HUES64 (cell line): ENCODE results near the gene MT1A. TPM values are rescaled to one million over a fixed set of nuclear protein-coding genes. Genes with fewer than 3 reads are reported as not detected.

Experiments used
- H3K27ac ChIP-seq: 2 replicates; pipeline ENCODE4 v1.7.0; 2013; ENCODE audit warnings: low read depth, low read length, inconsistent platforms
- H3K27me3 ChIP-seq: 2 replicates; pipeline ENCODE4 v1.6.1; 2013; ENCODE audit warnings: mild to moderate bottlenecking, low read length; ENCODE audit not compliant: insufficient read depth
- H3K36me3 ChIP-seq: 2 replicates; pipeline ENCODE4 v1.6.1; 2013; ENCODE audit warnings: mild to moderate bottlenecking, low read length; ENCODE audit not compliant: insufficient read depth
- H3K4me1 ChIP-seq: 2 replicates; pipeline ENCODE4 v1.6.1; 2013; ENCODE audit warnings: mild to moderate bottlenecking, low read length, moderate library complexity; ENCODE audit not compliant: insufficient read depth
- H3K4me3 ChIP-seq: 2 replicates; pipeline ENCODE4 v1.5.1; 2013; ENCODE audit warnings: mild to moderate bottlenecking, low read length, moderate library complexity
- H3K9ac ChIP-seq: 2 replicates; pipeline ENCODE4 v1.6.1; 2013; ENCODE audit warnings: mild to moderate bottlenecking, low read depth, low read length
- H3K9me3 ChIP-seq: 2 replicates; pipeline ENCODE4 v1.6.1; 2013; ENCODE audit warnings: low read depth, low read length; ENCODE audit not compliant: insufficient read depth
- WGBS: fragments of 150-250, 120-280 bp; methylation state at CpG from one replicate; pipeline ENCODE4 v1.1.7; 2013; ENCODE audit warnings: missing lambda C conversion rate; 5-methylcytosine and 5-hydroxymethylcytosine counted together
- polyA plus RNA-seq, 2 experiments: library from polyadenylated mRNA; stranded (reverse); fragments of 50-300 nt; gene quantifications; one replicate each; pipeline ENCODE4 v1.2.3, GENCODE V29; 2013

MT1A gene
- 1.00 TPM for polyA plus RNA-seq (2013, experiment 1 of 2)
- polyA plus RNA-seq (2013, experiment 2 of 2), result not detected

DNA sequence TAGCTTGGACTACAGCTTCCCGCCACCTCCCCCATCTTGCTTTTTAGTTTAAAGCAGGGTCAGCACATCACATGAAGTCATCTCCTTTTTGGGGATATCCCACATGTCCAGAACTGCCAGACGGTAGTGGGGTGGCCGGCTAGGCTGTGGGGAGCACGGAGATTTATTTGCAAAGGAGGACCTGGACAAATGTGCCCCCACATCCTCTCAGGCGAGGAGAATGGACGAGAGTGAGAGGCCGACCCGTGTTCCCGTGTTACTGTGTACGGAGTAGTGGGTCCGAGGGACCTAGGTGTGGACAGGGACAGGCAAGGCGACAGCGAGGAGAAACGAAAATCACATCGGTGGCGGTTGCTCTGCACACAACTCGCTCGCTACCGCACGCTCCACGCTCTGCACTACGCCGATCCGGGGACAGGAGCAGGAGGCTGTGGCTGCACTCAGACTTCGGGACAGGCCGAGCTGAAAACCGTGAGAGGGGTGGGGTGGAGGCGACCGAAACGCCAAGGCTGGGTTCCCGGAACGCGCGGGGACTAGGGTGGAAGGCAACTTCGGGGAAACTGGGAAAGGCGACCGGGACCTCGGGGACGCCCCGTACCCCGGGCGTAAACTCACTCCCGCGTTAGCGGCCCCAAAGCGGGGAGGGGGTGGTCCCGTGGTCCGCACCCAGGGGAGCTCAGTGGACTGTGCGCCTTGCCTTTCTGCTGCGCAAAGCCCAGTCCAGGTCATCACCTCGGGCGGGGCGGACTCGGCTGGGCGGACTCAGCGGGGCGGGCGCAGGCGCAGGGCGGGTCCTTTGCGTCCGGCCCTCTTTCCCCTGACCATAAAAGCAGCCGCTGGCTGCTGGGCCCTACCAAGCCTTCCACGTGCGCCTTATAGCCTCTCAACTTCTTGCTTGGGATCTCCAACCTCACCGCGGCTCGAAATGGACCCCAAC lies at the start of gene MT1A:
Gene MT1A, plus strand, starts transcription at position 853 of the 937 bp plus-strand sequence. Its CDS starts 73 bp downstream, at position 926.
- no peaks in the 10 kb centered on the region for H3K9me3 ChIP-seq
- 3% methylated on average over 68 of the region's 68 CpGs for WGBS
- H3K9ac ChIP-seq, result no peak within 1 kb of the TSS
- H3K27ac ChIP-seq, result no peak within 1 kb of the TSS
- peak within 1 kb of the TSS; percentile 49 for H3K4me3 ChIP-seq
- H3K27me3 ChIP-seq, result peaks cover 100% of the 10 kb centered on the region
- no peaks in the 10 kb centered on the region for H3K36me3 ChIP-seq
- peaks cover 3% of the 10 kb centered on the region; the same call in 1 of the 2 replicates for H3K4me1 ChIP-seq

DNA sequence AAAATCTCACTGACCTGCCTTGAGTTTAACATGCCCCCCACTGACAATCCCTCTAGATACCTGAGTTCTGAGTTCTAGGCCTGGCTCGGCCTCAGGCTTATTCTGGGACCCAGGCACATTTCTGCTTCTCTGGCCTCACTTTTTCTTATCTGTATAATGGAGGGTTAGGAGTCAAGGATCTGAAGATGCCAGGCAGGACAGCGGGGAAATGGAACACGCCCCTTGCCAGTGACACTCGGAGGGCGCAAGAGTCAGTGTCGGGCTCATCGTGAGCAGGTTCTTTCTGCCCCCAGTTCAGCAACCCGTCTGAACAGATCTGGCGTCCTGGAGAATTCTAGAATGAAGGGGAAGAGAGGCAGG lies 49.7 kb upstream of the MT1A start:
- 0 out of 2 replicates have a peak, but pooled peaks cover 7% of the 10 kb centered on the region for H3K4me1 ChIP-seq
- no peak overlapping the region for H3K9ac ChIP-seq
- peaks cover 84% of the 10 kb centered on the region for H3K27me3 ChIP-seq
- H3K27ac ChIP-seq, result no peak overlapping the region
- H3K9me3 ChIP-seq, result no peaks in the 10 kb centered on the region
- no peaks in the 10 kb centered on the region for H3K36me3 ChIP-seq
- H3K4me3 ChIP-seq, result peak overlapping the region; percentile 41
- WGBS, result 44% methylated on average over 9 of the region's 9 CpGs

DNA sequence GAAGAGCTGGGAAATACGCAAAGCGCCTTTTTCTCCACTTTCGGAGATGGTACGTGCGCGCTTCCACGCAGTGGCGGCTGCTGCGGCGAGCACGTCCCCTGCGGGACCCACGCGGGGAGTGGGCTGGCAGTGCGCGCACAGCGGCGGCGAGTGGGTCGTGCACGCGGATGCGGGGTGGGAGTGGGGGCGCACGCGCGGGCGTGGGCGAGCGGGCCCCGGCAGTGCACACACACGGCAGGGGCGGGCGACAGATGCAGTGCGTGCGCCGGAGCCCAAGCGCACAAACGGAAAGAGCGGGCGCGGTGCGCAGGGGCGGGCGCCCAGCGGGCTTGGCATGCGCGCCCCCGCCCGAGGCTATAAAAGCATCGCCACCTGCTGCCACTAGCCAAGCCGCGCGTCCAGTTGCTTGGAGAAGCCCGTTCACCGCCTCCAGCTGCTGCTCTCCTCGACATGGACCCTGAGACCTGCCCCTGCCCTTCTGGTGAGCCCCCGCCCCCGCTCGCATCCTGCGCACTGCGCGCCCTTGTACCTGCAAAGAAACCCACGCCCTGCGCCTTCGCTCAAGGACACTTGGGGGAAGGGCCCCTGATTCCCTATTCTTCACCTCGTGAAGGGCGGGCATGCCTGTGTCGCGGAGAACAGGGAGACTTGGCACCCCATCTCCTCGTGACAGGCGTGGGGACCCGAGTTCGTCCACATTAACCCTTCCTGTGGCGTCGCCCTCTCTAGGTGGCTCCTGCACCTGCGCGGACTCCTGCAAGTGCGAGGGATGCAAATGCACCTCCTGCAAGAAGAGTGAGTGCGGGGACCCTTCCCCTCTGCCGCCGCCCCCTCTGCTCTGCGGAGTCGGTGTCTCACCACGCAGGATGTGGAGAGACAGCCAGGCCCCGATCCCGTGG lies 49.1 kb upstream of the MT1A start, which contains the start of gene MT3:
Gene MT3, plus strand, starts transcription at position 388 of the 899 bp plus-strand sequence. Its CDS starts 63 bp downstream, at position 451.
- Histone ChIP-seq H3K4me3 (peak within 1 kb of the TSS; percentile 41), H3K9me3 (no peaks in the 10 kb centered on the region), H3K4me1 (0 out of 2 replicates have a peak, but pooled peaks cover 7% of the 10 kb centered on the region), H3K36me3 (no peaks in the 10 kb centered on the region), H3K27ac (no peak within 1 kb of the TSS), H3K9ac (no peak within 1 kb of the TSS), H3K27me3 (peaks cover 84% of the 10 kb centered on the region)
- 6% methylated on average over 87 of the region's 87 CpGs for WGBS

DNA sequence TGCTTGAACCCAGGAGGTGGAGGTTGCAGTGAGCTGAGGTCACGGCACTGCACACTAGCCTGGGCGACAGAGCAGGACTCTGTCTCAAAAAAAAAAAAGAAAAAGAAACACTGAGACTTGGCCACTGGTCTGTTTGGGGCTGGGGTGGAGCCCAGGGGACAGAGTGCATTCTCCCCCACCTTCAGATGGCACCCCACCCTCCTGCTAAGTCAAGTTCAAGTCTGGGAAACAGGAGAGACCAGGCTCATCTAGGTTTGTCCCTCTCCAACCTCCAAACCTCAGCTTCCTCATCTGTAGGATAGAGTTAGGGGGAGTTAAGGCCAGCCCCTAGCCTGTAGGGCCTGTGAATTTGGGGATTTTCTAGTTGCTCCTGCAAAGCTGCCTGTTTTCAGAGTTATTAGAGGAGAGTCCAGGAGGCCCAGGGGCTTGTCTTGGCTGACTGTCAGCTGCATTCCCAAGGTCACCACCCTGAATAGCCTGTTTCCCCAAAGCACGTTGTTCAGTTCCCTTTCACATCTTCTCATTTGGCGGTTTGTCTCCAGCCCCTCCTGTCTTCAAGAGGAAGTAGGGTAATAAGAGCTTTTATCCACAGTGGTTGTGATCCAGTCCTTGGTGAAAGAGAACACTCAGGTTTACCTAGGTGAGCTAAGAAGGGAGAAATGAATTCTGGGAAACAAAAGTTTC lies 46.9 kb upstream of the MT1A start:
- Histone ChIP-seq H3K4me1 (0 out of 2 replicates have a peak, but pooled peaks cover 7% of the 10 kb centered on the region), H3K27ac (no peak overlapping the region), H3K36me3 (no peaks in the 10 kb centered on the region), H3K4me3 (no peak overlapping the region), H3K9ac (no peak overlapping the region), H3K9me3 (no peaks in the 10 kb centered on the region), H3K27me3 (peaks cover 68% of the 10 kb centered on the region)
- WGBS, result 81% methylated on average over 4 of the region's 4 CpGs

DNA sequence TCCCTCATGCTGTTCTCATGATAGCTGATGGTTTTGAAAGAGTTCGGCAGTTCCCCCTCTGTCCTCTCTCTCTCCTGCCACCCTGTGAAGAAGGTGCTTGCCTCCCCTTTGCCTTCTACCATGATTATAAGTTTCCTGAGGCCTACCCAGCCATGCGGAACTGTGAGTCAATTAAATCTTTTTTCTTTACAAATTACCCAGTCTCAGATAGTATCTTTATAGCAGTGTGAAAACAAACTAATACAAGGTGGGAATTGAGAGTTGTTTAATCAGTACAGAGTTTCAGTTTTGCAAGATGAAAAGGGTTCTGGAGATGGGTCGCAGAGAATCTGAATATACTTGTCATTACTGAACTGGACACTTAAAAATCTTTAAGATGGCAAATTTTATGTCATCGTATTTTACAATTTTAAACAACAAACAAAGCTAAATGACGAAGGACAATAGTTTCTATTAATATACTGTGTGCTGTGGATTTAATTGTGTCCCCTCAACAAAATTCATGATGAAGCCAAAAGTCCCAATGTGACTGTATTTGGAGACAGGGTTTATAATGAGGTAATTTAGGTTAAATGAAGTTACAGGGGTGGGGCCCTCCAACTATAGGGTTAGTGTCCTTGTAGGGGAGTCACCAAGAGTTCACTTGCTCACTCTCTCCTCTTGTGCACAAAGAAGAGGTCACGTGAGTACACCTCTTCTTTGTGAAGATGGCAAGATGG lies 44.7 kb upstream of the MT1A start:
- Histone ChIP-seq H3K4me3 (no peak overlapping the region), H3K4me1 (0 out of 2 replicates have a peak, but pooled peaks cover 7% of the 10 kb centered on the region), H3K9me3 (no peaks in the 10 kb centered on the region), H3K27me3 (peaks cover 46% of the 10 kb centered on the region), H3K27ac (no peak overlapping the region), H3K36me3 (no peaks in the 10 kb centered on the region), H3K9ac (no peak overlapping the region)
- WGBS, result 62% methylated on average over 5 of the region's 6 CpGs

- H3K36me3 ChIP-seq, result no peaks in the 10 kb centered on the region
- H3K9ac ChIP-seq, result no peak overlapping the region
- H3K27ac ChIP-seq, result no peak overlapping the region
- H3K4me1 ChIP-seq, result 0 out of 2 replicates have a peak, but pooled peaks cover 4% of the 10 kb centered on the region
- WGBS, result 92% methylated on average over 2 of the region's 5 CpGs
- peaks cover 41% of the 10 kb centered on the region for H3K27me3 ChIP-seq
- no peak overlapping the region for H3K4me3 ChIP-seq
- H3K9me3 ChIP-seq, result no peaks in the 10 kb centered on the region
Observed at GRCh38 chr16:56594292-56594619, 44.2 kb upstream of the MT1A start.

- 58% methylated on average over 8 of the region's 8 CpGs for WGBS
- Histone ChIP-seq H3K27ac (no peak overlapping the region), H3K4me3 (no peak overlapping the region), H3K4me1 (no peaks in the 10 kb centered on the region), H3K9ac (no peak overlapping the region), H3K36me3 (no peaks in the 10 kb centered on the region), H3K27me3 (peaks cover 13% of the 10 kb centered on the region; the same call in 1 of the 2 replicates), H3K9me3 (no peaks in the 10 kb centered on the region)
Observed at GRCh38 chr16:56600398-56600999, 38.0 kb upstream of the MT1A start.

- no peak overlapping the region for H3K9ac ChIP-seq
- H3K9me3 ChIP-seq, result no peaks in the 10 kb centered on the region
- no peaks in the 10 kb centered on the region for H3K36me3 ChIP-seq
- WGBS, result 67% methylated on average over 9 of the region's 9 CpGs
- H3K4me1 ChIP-seq, result no peaks in the 10 kb centered on the region
- no peak overlapping the region for H3K4me3 ChIP-seq
- H3K27ac ChIP-seq, result no peak overlapping the region
- peaks cover 21% of the 10 kb centered on the region for H3K27me3 ChIP-seq
Observed at GRCh38 chr16:56601325-56601724, 37.1 kb upstream of the MT1A start.

- Histone ChIP-seq H3K4me3 (no peak overlapping the region), H3K27me3 (peaks cover 44% of the 10 kb centered on the region), H3K36me3 (no peaks in the 10 kb centered on the region), H3K9ac (no peak overlapping the region), H3K4me1 (peaks cover 3% of the 10 kb centered on the region), H3K27ac (no peak overlapping the region), H3K9me3 (no peaks in the 10 kb centered on the region)
- 53% methylated on average over 4 of the region's 4 CpGs for WGBS
Observed at GRCh38 chr16:56603589-56603988, 34.9 kb upstream of the MT1A start.

DNA sequence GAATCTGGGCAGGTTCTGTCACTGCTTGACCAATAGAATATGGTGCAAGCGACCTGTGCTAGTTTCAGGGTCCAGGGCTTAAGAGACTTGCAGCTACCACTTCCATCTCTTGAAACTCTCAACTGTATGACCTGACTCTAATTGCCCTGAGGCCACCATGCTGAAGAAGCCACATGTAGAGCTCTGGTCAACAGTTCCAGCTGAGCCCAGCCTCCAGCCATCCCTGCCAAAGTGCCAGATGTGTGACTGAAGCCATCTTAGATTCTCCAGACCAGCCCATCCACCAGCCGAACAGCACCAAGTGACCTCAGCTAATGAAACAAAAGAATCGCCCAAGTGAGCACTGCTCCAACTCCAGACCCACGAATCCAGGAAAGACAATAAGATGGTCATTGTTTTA lies 33.5 kb upstream of the MT1A start:
- peaks cover 11% of the 10 kb centered on the region for H3K4me1 ChIP-seq

More for the DNA sequence above, 33.5 kb upstream of the MT1A start:
- Histone ChIP-seq H3K36me3 (no peaks in the 10 kb centered on the region), H3K27me3 (peaks cover 58% of the 10 kb centered on the region), H3K27ac (no peak overlapping the region), H3K4me3 (no peak overlapping the region), H3K9ac (no peak overlapping the region), H3K9me3 (no peaks in the 10 kb centered on the region)
- 92% methylated on average over 4 of the region's 4 CpGs for WGBS
